IMR-90 (cell line): Measurements from ENCODE around the gene MEX3B. TPM values are rescaled to one million over a fixed set of nuclear protein-coding genes. Genes with fewer than 3 reads are reported as not detected.

Experiments used
- ATAC-seq: fragments of 200-7000 bp; cut with Tn5 transposase; 2 replicates; pipeline ENCODE4 v1.9.1; 2020; ENCODE audit warnings: low read depth, mild to moderate bottlenecking, moderate library complexity
- BruUV-seq: library from RNA; stranded (reverse); fragments of 400-500 nt; replicated peaks from 2 replicates; lab custom pipeline; 2021; lab: Mats Ljungman, UMichigan
- CTCF ChIA-PET: fragments of 300-600 bp; formaldehyde crosslinking; extraction: SDS; loops from one replicate; lab custom pipeline; 2021; ENCODE audit warnings: antibody characterized with exemption; lab: Yijun Ruan, JAX
- POLR2A ChIA-PET: fragments of 300-600 bp; sonication (Branson Sonifier 250); formaldehyde crosslinking; loops from one replicate; lab custom pipeline; 2022; ENCODE audit warnings: antibody characterized with exemption; ENCODE audit not compliant: unreplicated experiment; lab: Charles Lee
- DNase-seq: peaks from one replicate; pipeline ENCODE4 v3.0.0; 2013
- H2AFZ ChIP-seq: replicated peaks from 2 replicates; pipeline ENCODE3; 2013; ENCODE audit warnings: low read length, mild to moderate bottlenecking; ENCODE audit not compliant: poor library complexity
- H2AK5ac ChIP-seq: 2 replicates; pipeline ENCODE4 v1.6.1; 2013; ENCODE audit warnings: low read depth, low read length, inconsistent platforms
- H2AK9ac ChIP-seq: replicated peaks from 2 replicates; pipeline ENCODE3; 2013; ENCODE audit warnings: mild to moderate bottlenecking, low read depth, low read length, moderate library complexity; ENCODE audit not compliant: poor library complexity
- H2BK120ac ChIP-seq: 2 replicates; pipeline ENCODE4 v1.6.1; 2013; ENCODE audit warnings: low read depth, low read length, inconsistent platforms
- H2BK15ac ChIP-seq: 3 replicates; pipeline ENCODE4 v1.6.1; 2013; ENCODE audit warnings: low read depth, low read length, inconsistent platforms
- H2BK20ac ChIP-seq: 2 replicates; pipeline ENCODE4 v1.6.1; 2013; ENCODE audit warnings: low read depth, mild to moderate bottlenecking, inconsistent platforms, low read length, moderate library complexity
- H2BK5ac ChIP-seq: 2 replicates; pipeline ENCODE4 v1.6.1; 2013; ENCODE audit warnings: mild to moderate bottlenecking, low read depth, low read length, inconsistent platforms; ENCODE audit not compliant: poor library complexity, severe bottlenecking
- H3K14ac ChIP-seq: replicated peaks from 2 replicates; pipeline ENCODE4 v1.6.1; 2013; ENCODE audit warnings: low read depth, low read length, inconsistent platforms
- H3K18ac ChIP-seq: 2 replicates; pipeline ENCODE4 v1.6.1; 2013; ENCODE audit warnings: low read depth, low read length, control low read depth
- H3K23ac ChIP-seq: 2 replicates; pipeline ENCODE4 v1.6.1; 2013; ENCODE audit warnings: low read depth, low read length, inconsistent platforms
- H3K27ac ChIP-seq: 2 replicates; pipeline ENCODE4 v1.5.1; 2013; ENCODE audit warnings: mild to moderate bottlenecking, control low read depth, low read length; ENCODE audit not compliant: insufficient read depth
- H3K27me3 ChIP-seq: 2 replicates; pipeline ENCODE4 v1.6.1; 2013; ENCODE audit warnings: low read length; ENCODE audit not compliant: control insufficient read depth, insufficient read depth
- H3K36me3 ChIP-seq: 2 replicates; pipeline ENCODE4 v1.6.1; 2013; ENCODE audit warnings: low read length, mixed read lengths; ENCODE audit not compliant: control insufficient read depth, insufficient read depth
- H3K4ac ChIP-seq: 2 replicates; pipeline ENCODE4 v1.6.1; 2013; ENCODE audit warnings: low read depth, low read length, inconsistent platforms
- H3K4me1 ChIP-seq: 2 replicates; pipeline ENCODE4 v1.6.1; 2013; ENCODE audit warnings: low read length, mixed read lengths; ENCODE audit not compliant: control insufficient read depth, insufficient read depth
- H3K4me2 ChIP-seq: 2 replicates; pipeline ENCODE4 v1.6.1; 2013; ENCODE audit warnings: low read depth, mild to moderate bottlenecking, control low read depth, low read length, moderate library complexity
- H3K4me3 ChIP-seq: 2 replicates; pipeline ENCODE4 v1.5.1; 2013; ENCODE audit warnings: low read depth, mild to moderate bottlenecking, control low read depth, low read length, moderate library complexity; ENCODE audit not compliant: insufficient read depth
- H3K56ac ChIP-seq: 2 replicates; pipeline ENCODE4 v1.6.1; 2013; ENCODE audit warnings: low read length, inconsistent platforms; ENCODE audit not compliant: insufficient read depth; ENCODE audit errors: extremely low read depth
- H3K79me1 ChIP-seq, 2 experiments: 2 replicates each; pipeline ENCODE4 v1.6.1; 2013; ENCODE audit warnings: low read length in 2 of 2, inconsistent platforms in 1 of 2, low read depth in 1 of 2
- H3K9ac ChIP-seq: 2 replicates; pipeline ENCODE4 v1.6.1; 2013; ENCODE audit warnings: low read depth, low read length, control low read depth
- H3K9me1 ChIP-seq: 2 replicates; pipeline ENCODE4 v1.6.1; 2013; ENCODE audit warnings: low read length, inconsistent platforms; ENCODE audit not compliant: insufficient read depth
- H3K9me3 ChIP-seq: 2 replicates; pipeline ENCODE4 v1.6.1; 2013; ENCODE audit warnings: low read length; ENCODE audit not compliant: control insufficient read depth, insufficient read depth
- H4K20me1 ChIP-seq: 2 replicates; pipeline ENCODE4 v1.6.1; 2013; ENCODE audit warnings: low read length, inconsistent platforms; ENCODE audit not compliant: insufficient read depth
- H4K5ac ChIP-seq: 2 replicates; pipeline ENCODE4 v1.6.1; 2013; ENCODE audit warnings: mild to moderate bottlenecking, low read depth, low read length, control low read depth
- H4K8ac ChIP-seq, 2 experiments: 2 replicates each; pipeline ENCODE4 v1.6.1; 2013; ENCODE audit warnings: low read depth in 2 of 2, low read length in 2 of 2, control low read depth in 1 of 2, inconsistent platforms in 1 of 2
- H4K91ac ChIP-seq: 2 replicates; pipeline ENCODE4 v1.6.1; 2013; ENCODE audit warnings: low read depth, low read length, inconsistent platforms; ENCODE audit not compliant: insufficient read depth
- BHLHE40 ChIP-seq: fragments of 150-350 bp; IDR thresholded peaks from 2 replicates; pipeline ENCODE4 v1.6.1; 2016; ENCODE audit warnings: mild to moderate bottlenecking, low read depth, low read length
- CEBPB ChIP-seq: IDR thresholded peaks from 2 replicates; pipeline ENCODE4 v1.6.1; 2012; ENCODE audit warnings: low read depth, low read length, improper control_type of control experiment
- CHD1 ChIP-seq: IDR thresholded peaks from 2 replicates; pipeline ENCODE4 v1.6.1; 2012; ENCODE audit warnings: low read depth, low read length, improper control_type of control experiment
- FOS ChIP-seq: fragments of 150-350 bp; IDR thresholded peaks from 2 replicates; pipeline ENCODE4 v1.6.1; 2016; ENCODE audit warnings: low read depth, low read length
- MAFK ChIP-seq: IDR thresholded peaks from 2 replicates; pipeline ENCODE4 v1.6.1; 2012; ENCODE audit warnings: low read depth, low read length, improper control_type of control experiment
- MAZ ChIP-seq: IDR thresholded peaks from 2 replicates; pipeline ENCODE4 v1.6.1; 2012; ENCODE audit warnings: low read depth, mild to moderate bottlenecking, low read length, improper control_type of control experiment, moderate library complexity, borderline replicate concordance
- MXI1 ChIP-seq: IDR thresholded peaks from 2 replicates; pipeline ENCODE4 v1.6.1; 2012; ENCODE audit warnings: low read depth, mild to moderate bottlenecking, low read length, moderate library complexity, borderline replicate concordance
- NFE2L2 ChIP-seq: fragments of 150-350 bp; IDR thresholded peaks from 2 replicates; pipeline ENCODE4 v1.6.1; 2016; ENCODE audit warnings: low read depth, mild to moderate bottlenecking, low read length
- POLR2A ChIP-seq: IDR thresholded peaks from 2 replicates; pipeline ENCODE4 v1.6.1; 2012; ENCODE audit warnings: mild to moderate bottlenecking, low read depth, low read length
- RCOR1 ChIP-seq: IDR thresholded peaks from 2 replicates; pipeline ENCODE4 v1.6.1; 2012; ENCODE audit warnings: mild to moderate bottlenecking, low read length, improper control_type of control experiment; ENCODE audit not compliant: insufficient replicate concordance
- RFX5 ChIP-seq: IDR thresholded peaks from 2 replicates; pipeline ENCODE4 v1.8.0; 2012; ENCODE audit warnings: low read depth, mild to moderate bottlenecking, low read length, moderate library complexity
- WGBS, 2 experiments: methylation state at CpG; one replicate each; pipeline versions ENCODE4 v1.1.5 to v1.1.7; 2013; ENCODE audit warnings: missing lambda C conversion rate in 2 of 2; ENCODE audit not compliant: insufficient read length in 1 of 2; ENCODE audit errors: extremely low coverage in 2 of 2; 5-methylcytosine and 5-hydroxymethylcytosine counted together
- dilution Hi-C: fragments of 300-500 bp; cut with HindIII; formaldehyde crosslinking; loops from one replicate; pipeline ENCODE4 v1.14.3; 2018; ENCODE audit warnings: low sequenced_read_pairs; ENCODE audit not compliant: unreplicated experiment
- in situ Hi-C: fragments of 300-500 bp; cut with MboI; formaldehyde crosslinking; loops from 3 replicates; pipeline ENCODE4 v1.14.3; 2019; ENCODE audit warnings: low sequenced_read_pairs, inconsistent platforms, mixed read lengths
- intact Hi-C: fragments of 100-400 bp; cut with micrococcal nuclease; formaldehyde crosslinking; loops from 2 replicates; pipeline ENCODE4 v1.10.0; 2022
- polyA plus RNA-seq, 3 experiments: library from polyadenylated mRNA; depleted of rRNA; stranded (reverse); fragments of >200 nt; gene quantifications; 2 replicates each; pipeline ENCODE4 v1.2.3, GENCODE V29; 2012; ENCODE audit warnings: low replicate concordance in 1 of 3
- total RNA-seq: library from RNA; depleted of rRNA; stranded (reverse); fragments of >200 nt; gene quantifications from 2 replicates; pipeline ENCODE4 v1.2.3, GENCODE V29; 2012
- TF ChIP-seq, protein P1 (sequence below): conservative IDR thresholded peaks from 2 replicates; pipeline ENCODE4 v1.5.1; 2012; ENCODE audit warnings: mild to moderate bottlenecking, low read depth, low read length, improper control_type of control experiment
- TF ChIP-seq, protein P2 (sequence below): fragments of 150-350 bp; IDR thresholded peaks from 2 replicates; pipeline ENCODE4 v1.6.1; 2017; ENCODE audit warnings: mild to moderate bottlenecking, antibody characterized with exemption, low read length, low read depth

MEX3B gene
- total and polyA plus RNA-seq, 2 of the 4 experiments (the other 2 are of a cell fraction) = 3.6 to 12.9 TPM

DNA sequence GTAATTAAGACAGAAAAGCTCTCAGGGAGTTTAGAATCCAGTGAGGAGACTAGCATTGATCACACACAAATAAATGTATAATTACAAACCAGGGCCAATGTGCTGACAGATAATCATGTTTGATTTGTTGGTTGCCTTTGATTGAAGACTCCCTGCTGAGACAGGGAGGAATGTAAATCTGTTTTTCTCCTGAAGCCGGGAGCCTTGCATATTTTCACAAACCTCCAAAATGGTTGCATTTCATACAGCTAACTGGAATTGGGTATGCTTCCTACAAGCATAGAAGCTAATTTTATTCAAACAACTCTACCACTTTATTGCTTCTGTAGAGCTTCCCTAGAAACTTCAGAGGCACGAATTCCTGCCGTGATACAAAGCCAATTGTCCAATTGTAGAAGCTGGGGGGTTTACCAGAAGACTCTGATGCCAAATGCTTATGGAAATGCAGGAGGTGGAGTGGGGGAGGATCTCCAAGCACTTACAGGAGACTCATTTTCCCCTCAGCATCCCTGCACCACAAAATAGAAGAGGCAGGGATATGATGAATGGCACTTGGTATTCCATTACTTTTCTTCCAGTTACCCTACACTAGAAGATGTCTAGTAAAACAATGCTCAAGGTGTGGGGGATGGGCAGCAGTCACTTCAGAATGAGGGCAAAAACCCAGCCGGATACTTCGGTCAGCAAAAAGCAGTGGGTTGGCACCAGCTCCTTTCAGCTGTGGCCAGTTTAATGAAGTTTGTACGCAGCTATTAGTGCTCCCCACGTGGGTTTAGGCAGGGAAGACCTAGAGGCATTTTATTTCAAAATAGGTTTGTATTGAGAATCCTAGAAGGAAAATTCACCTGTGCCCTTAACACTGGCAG is 11.4 kb upstream of the MEX3B start:
- Histone ChIP-seq H3K18ac (no peak overlapping the region), H3K9ac (no peak overlapping the region), H2BK5ac (no peak overlapping the region), H3K79me1 (no peaks in the 10 kb centered on the region), H2BK15ac (no peak overlapping the region), H2AFZ (no peak overlapping the region), H4K8ac (no peak overlapping the region), H3K27ac (no peak overlapping the region), H3K14ac (no peak overlapping the region), H2BK120ac (no peak overlapping the region), H2AK5ac (no peak overlapping the region), H3K27me3 (peaks cover 36% of the 10 kb centered on the region), H4K20me1 (no peaks in the 10 kb centered on the region), H3K56ac (no peak overlapping the region), H2AK9ac (no peak overlapping the region), H3K9me3 (no peaks in the 10 kb centered on the region), H3K4me3 (no peak overlapping the region), H3K23ac (no peak overlapping the region), H4K5ac (no peak overlapping the region), H3K4me1 (peaks cover 2% of the 10 kb centered on the region; the same call in 1 of the 2 replicates), H3K4me2 (no peak overlapping the region), H4K91ac (no peak overlapping the region), H3K9me1 (no peaks in the 10 kb centered on the region), H3K36me3 (no peaks in the 10 kb centered on the region), H3K4ac (no peak overlapping the region), H2BK20ac (no peak overlapping the region)
- intact Hi-C loops = no loop called here
- POLR2A ChIA-PET = no interaction called here
- DNase-seq = no peak
- BruUV-seq = no TSS peak
- CTCF ChIA-PET = interaction anchor here (0.6 to 1.3 kb wide), 2 partner anchors 17 to 553 kb away, joined by 3 to 7 read pairs; no protein-coding TSS in a partner anchor
- dilution Hi-C loops = no loop called here
- in situ Hi-C loops = no loop called here
- TF ChIP-seq POLR2A (no peak), CHD1 (no peak), MAFK (no peak), RFX5 (no peak), CEBPB (no peak), BHLHE40 (no peak), RCOR1 (no peak), NFE2L2 (no peak), MAZ (no peak), FOS (no peak), MXI1 (no peak)
- TF ChIP-seq, protein P1, sequence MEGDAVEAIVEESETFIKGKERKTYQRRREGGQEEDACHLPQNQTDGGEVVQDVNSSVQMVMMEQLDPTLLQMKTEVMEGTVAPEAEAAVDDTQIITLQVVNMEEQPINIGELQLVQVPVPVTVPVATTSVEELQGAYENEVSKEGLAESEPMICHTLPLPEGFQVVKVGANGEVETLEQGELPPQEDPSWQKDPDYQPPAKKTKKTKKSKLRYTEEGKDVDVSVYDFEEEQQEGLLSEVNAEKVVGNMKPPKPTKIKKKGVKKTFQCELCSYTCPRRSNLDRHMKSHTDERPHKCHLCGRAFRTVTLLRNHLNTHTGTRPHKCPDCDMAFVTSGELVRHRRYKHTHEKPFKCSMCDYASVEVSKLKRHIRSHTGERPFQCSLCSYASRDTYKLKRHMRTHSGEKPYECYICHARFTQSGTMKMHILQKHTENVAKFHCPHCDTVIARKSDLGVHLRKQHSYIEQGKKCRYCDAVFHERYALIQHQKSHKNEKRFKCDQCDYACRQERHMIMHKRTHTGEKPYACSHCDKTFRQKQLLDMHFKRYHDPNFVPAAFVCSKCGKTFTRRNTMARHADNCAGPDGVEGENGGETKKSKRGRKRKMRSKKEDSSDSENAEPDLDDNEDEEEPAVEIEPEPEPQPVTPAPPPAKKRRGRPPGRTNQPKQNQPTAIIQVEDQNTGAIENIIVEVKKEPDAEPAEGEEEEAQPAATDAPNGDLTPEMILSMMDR = no peak
- TF ChIP-seq, protein P2, sequence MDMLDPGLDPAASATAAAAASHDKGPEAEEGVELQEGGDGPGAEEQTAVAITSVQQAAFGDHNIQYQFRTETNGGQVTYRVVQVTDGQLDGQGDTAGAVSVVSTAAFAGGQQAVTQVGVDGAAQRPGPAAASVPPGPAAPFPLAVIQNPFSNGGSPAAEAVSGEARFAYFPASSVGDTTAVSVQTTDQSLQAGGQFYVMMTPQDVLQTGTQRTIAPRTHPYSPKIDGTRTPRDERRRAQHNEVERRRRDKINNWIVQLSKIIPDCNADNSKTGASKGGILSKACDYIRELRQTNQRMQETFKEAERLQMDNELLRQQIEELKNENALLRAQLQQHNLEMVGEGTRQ = no peak
- ATAC-seq = no peak
- no CpG with 5 or more reads among the region's 7 CpGs for WGBS, 2 experiments
